IPS-18c (cell line): ENCODE measurements around the gene KCNMA1.

Experiments used
- H3K4me3 ChIP-seq: 2 replicates; pipeline ENCODE4 v1.7.0; 2013; ENCODE audit warnings: low read depth, mild to moderate bottlenecking, low read length, moderate library complexity; ENCODE audit not compliant: insufficient read depth
- H3K9me3 ChIP-seq: one replicate; pipeline ENCODE4 v1.6.1; 2013; ENCODE audit warnings: mild to moderate bottlenecking, low read length, moderate library complexity; ENCODE audit not compliant: control insufficient read depth, insufficient read depth

The KCNMA1 gene

GRCh38 chr10:77619964-77620703 is 17.5 kb downstream of the KCNMA1 start:
- H3K9me3 ChIP-seq = no peaks in the 10 kb centered on the region
- no peak overlapping the region for H3K4me3 ChIP-seq

- Histone ChIP-seq H3K9me3 (no peaks in the 10 kb centered on the region), H3K4me3 (no peak overlapping the region)
Measured at GRCh38 chr10:77618117-77618516, 19.5 kb downstream of the KCNMA1 start.

GRCh38 chr10:77616766-77617165 is 20.8 kb downstream of the KCNMA1 start:
- H3K4me3 ChIP-seq = no peak overlapping the region
- no peaks in the 10 kb centered on the region for H3K9me3 ChIP-seq

DNA sequence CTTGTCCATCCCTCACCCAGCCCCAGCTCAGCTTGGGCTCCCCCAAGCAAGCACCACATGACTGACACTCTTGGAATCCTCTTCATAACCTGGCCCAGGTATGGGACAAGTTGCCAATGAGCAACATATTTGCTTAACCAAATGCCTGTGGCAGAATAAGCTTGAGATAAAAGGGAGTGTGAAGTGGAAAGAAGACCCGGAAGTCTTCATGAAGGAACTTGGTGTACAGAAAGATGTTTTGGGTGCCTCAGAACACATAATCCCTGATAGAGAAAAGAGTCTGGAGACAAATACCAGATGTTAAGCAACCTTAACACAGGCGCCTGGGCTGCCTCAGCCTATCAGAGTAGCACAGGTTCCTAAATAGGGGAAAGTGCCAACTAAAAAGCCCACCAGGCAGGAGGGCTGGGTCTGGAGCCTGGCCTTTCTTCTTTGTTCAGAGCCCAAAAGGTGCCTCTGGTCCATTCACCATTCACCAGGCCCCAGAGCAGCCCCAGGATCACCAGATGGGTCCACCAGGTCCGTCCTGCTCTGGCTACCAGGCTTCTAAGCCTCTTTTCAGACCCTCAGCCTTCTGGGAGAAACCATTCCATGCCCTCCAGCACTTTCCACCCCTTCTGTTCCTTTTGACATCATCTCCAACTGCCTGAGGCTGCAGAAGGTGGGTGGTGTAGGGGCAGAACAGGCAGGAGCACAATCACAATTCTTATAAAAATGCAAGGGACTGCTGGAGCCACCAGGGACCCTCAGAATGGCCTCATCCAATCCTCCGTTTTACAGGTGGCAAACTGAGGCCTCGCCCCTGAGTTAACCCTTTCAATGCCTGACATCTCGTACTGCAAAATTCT is 22.6 kb downstream of the KCNMA1 start:
- no peak overlapping the region for H3K4me3 ChIP-seq
- H3K9me3 ChIP-seq = no peaks in the 10 kb centered on the region

DNA sequence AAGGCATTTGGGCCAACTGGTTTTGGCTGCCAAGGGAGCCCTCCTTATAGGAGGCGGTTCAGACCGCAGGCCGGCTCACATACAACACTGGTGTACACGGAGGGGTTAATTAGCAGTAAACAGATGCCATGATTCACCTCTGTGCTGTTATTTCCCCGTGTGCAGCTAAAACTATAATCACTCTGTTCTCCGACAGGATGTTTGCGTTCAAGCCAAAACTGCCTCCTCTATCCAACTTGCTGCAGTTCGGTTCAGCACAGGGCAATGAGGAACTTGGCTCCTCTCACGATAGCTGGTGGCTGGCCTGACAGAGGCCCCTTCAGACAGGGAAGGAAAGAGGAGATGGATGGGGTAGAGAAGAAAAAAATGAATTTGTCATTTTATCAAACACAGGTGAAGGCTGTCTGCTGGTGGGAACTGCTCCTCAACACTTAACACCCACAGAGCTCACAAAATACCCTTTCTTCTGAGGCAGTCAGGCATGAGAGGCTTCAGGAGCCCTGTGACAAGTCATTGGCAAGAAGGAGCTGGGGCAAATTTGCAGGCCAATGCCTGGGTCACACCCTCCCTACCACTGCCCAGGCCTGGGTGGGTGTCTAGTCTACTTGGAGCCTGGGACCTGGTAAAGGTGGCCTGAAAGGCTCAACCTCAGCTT is 24.0 kb downstream of the KCNMA1 start:
- Histone ChIP-seq H3K9me3 (no peaks in the 10 kb centered on the region), H3K4me3 (no peak overlapping the region)

DNA sequence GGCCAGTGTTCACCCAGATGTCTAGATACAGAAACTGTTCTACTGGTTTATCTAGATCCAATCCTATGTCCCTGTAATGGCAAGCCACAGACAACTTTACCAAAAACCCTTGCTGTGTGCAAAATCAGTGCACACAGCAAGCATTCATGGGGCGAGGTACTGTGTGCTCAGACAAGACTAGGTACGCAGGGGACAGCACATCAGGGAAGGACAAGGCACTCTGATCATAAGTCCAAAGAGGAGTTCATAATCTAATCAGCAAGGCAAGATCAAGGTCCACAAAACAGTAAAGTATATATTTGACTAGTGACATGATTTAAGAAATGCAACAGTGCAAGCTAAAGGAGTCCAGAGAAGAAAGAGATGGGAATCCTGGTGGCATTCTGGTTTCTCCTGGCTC is 25.9 kb downstream of the KCNMA1 start:
- H3K9me3 ChIP-seq = no peaks in the 10 kb centered on the region
- H3K4me3 ChIP-seq = no peak overlapping the region

DNA sequence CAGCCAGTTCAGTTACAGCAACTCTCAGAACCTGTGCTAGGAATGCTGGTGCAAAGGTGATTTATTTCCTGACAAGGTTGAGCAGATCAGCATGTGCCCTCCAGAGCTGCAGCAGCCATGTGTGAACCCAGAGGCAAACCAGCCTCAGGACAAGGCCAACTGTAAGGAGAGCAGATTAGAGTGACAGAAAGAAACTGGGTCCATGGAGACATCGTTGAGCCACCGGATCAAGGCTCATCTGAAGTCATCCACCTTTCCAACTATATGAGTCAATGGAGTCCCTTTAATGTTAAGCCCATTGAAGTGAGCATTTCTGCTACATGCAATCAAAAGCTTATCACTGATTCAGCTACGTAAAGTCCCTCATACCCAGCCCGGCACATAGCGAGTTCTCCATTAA is 26.4 kb downstream of the KCNMA1 start:
- H3K4me3 ChIP-seq = no peak overlapping the region
- H3K9me3 ChIP-seq = no peaks in the 10 kb centered on the region

DNA sequence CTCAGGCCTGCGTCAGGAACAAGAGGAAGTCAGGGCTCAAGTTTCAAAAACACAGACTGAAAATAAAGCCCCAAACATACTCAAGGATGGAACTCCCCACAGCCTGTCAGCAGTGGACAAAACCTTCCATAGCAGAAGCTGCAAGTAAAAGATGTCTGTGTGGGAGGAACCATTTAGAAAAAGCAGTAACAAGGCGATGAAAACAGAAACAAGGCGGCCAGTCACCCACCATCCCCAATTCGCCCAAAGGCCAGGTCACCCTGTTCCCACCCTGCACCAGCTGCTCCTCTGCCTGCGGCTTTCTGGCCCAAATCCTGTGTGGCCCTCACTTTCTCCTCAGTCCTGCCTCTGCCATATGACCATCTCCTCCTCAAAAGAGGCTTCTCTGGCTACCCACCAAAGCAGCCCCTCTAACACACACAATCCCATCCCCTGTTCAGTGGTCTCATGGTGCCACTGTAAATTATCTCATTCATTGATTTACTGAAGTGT is 27.8 kb downstream of the KCNMA1 start:
- H3K9me3 ChIP-seq = no peaks in the 10 kb centered on the region
- H3K4me3 ChIP-seq = no peak overlapping the region

DNA sequence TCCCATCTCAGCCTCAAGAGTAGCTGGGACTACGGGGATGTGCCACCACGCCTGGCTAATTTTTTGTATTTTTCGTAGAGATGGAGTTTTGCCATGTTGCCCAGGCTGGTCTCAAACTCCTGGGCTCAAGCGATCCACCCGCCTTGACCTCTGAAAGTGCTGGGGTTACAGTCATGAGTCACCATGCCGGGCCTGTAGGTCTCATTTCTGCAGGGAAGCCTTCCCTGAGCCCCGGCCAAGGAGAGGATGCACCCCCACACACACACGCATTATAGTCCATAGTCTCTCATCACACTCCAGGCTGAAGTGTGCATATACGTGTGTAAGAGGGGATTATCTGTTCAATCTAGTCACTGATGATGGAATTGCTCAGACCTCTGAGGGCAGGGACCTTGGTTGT is 29.3 kb downstream of the KCNMA1 start:
- H3K4me3 ChIP-seq = no peak overlapping the region
- H3K9me3 ChIP-seq = no peaks in the 10 kb centered on the region

- Histone ChIP-seq H3K4me3 (no peak overlapping the region), H3K9me3 (no peaks in the 10 kb centered on the region)
Measured at GRCh38 chr10:77606751-77607150, 30.9 kb downstream of the KCNMA1 start.

DNA sequence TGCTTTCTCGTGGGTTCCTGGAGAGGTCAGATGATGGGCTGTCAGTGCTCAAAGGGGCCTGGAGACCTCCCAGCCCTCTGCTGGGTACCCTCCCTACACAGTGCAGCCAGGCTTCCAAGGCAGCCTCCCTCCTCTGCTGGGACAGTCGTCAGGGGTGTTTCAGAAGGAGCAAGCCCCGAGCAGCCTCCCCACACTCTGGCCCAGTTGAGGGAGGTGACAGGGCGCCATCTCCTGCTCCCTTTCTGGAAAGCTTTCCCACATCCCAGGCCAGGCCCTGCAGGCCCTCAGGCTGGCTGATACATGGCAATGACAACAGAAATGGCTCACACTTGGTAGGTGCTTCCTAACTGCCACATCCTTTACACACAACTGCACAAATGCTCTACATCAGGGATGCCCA is 32.1 kb downstream of the KCNMA1 start:
- Histone ChIP-seq H3K9me3 (no peaks in the 10 kb centered on the region), H3K4me3 (no peak overlapping the region)

GRCh38 chr10:77604941-77605351 is 32.7 kb downstream of the KCNMA1 start:
- no peak overlapping the region for H3K4me3 ChIP-seq
- no peaks in the 10 kb centered on the region for H3K9me3 ChIP-seq

- no peak overlapping the region for H3K4me3 ChIP-seq
- no peaks in the 10 kb centered on the region for H3K9me3 ChIP-seq
Measured at GRCh38 chr10:77604063-77604462, 33.5 kb downstream of the KCNMA1 start.

- Histone ChIP-seq H3K9me3 (no peaks in the 10 kb centered on the region), H3K4me3 (no peak overlapping the region)
Measured at GRCh38 chr10:77603534-77603927, 34.1 kb downstream of the KCNMA1 start.

GRCh38 chr10:77602913-77603533 is 34.6 kb downstream of the KCNMA1 start:
- Histone ChIP-seq H3K4me3 (no peak overlapping the region), H3K9me3 (no peaks in the 10 kb centered on the region)

- H3K9me3 ChIP-seq = no peaks in the 10 kb centered on the region
- no peak overlapping the region for H3K4me3 ChIP-seq
Measured at GRCh38 chr10:77602231-77602912, 35.2 kb downstream of the KCNMA1 start.

- no peaks in the 10 kb centered on the region for H3K9me3 ChIP-seq
Measured at GRCh38 chr10:77601488-77601887, 36.1 kb downstream of the KCNMA1 start.

More at GRCh38 chr10:77601488-77601887, 36.1 kb downstream of the KCNMA1 start:
- H3K4me3 ChIP-seq = no peak overlapping the region
